ENCODE results near the gene FAM20A.
"Not testable (repeated sequence)": the region's sequence is repeated elsewhere in the genome, so short reads cannot be mapped to it uniquely, and the experiment has no call there.

Gene FAM20A

DNA sequence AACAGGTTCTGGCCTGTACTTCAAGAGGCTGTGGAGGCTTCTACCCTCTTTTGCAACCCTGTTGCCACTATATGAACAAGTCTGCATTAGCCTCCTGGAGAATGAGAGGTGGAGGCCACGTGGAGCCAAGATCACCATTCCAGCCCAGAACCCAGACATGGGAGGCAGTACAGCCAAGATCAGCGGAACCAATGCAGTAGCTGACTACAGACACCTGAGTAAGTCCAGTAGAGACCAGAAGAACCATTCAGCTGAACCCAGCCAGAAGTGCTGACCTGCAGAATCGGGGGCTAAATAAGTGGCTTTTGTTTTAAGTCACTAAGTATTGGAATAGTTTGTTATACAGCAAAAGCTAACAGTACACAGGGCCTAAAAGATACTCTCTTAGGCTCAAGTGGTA is 12.1 kb downstream of the FAM20A start:
- Histone ChIP-seq H3K36me3 (ENCODE audit: control insufficient read depth in 4 of 4, insufficient read depth in 4 of 4, low read length in 3 of 4) (no peaks in the 10 kb centered on the region), H3K27ac (ENCODE audit: insufficient read depth in 1 of 2, low read depth in 1 of 2, low read length in 2 of 2, poor library complexity in 1 of 2, severe bottlenecking in 2 of 2) (no peak overlapping the region), H3K4me1 (ENCODE audit: control extremely low read depth in 1 of 4, control insufficient read depth in 4 of 4, insufficient read depth in 4 of 4, low read length in 3 of 4) (no peaks in the 10 kb centered on the region), H3K9me3 (ENCODE audit: control extremely low read depth in 1 of 5, control insufficient read depth in 4 of 5, insufficient read depth in 2 of 5, low read depth in 1 of 5, low read length in 4 of 5) (peaks cover 0 to 6% (median 0%) of the 10 kb centered on the region in 5 experiments), H3K27me3 (replicated peaks in 2 of 5; ENCODE audit: control insufficient read depth in 4 of 5, insufficient read depth in 5 of 5, low read length in 4 of 5) (peaks cover 0 to 13% (median 6%) of the 10 kb centered on the region in 5 experiments), H3K4me3 (ENCODE audit: control insufficient read depth in 1 of 7, extremely low read depth in 1 of 7, insufficient read depth in 4 of 7, low read depth in 2 of 7, low read length in 6 of 7) (no peak overlapping the region)
- POLR2A ChIA-PET = no interaction called here
- WGBS (ENCODE audit: insufficient coverage) = 95% methylated on average over 3 of the region's 3 CpGs
- DNase-seq = no peak
- CTCF ChIA-PET = no interaction called here

DNA sequence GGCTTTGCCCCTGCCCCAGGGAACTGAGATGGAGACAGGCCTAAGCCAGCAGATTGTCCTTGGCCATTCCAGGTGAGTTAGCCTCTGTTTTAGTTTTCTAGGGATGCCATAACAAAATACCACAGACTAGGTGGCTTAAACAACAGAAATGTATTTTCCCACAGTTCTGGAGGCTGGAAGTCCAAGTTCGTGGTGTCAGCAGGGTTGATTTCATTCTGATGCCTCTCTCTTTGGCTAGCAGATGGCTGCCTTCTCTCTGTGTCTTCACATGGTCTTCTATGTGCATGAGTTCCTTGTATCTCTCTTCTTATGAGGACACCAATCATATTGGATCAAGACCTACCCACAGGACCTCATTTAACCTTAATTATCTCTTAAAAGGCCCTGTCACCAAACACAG is 12.8 kb downstream of the FAM20A start:
- no peaks in the 10 kb centered on the region for H3K4me1 ChIP-seq (ENCODE audit: control extremely low read depth in 1 of 4, control insufficient read depth in 4 of 4, insufficient read depth in 4 of 4, low read length in 3 of 4)
- peaks cover 0 to 13% (median 6%) of the 10 kb centered on the region in 5 experiments for H3K27me3 ChIP-seq (replicated peaks in 2 of 5; ENCODE audit: control insufficient read depth in 4 of 5, insufficient read depth in 5 of 5, low read length in 4 of 5)
- no peaks in the 10 kb centered on the region for H3K36me3 ChIP-seq (ENCODE audit: control insufficient read depth in 4 of 4, insufficient read depth in 4 of 4, low read length in 3 of 4)
- DNase-seq = no peak
- CTCF ChIA-PET = no interaction called here
- H3K4me3 ChIP-seq (ENCODE audit: control insufficient read depth in 1 of 7, extremely low read depth in 1 of 7, insufficient read depth in 4 of 7, low read depth in 2 of 7, low read length in 6 of 7) = no peak overlapping the region
- WGBS (ENCODE audit: insufficient coverage) = 91% methylated on average over 1 of the region's 1 CpG
- no peak overlapping the region for H3K27ac ChIP-seq (ENCODE audit: insufficient read depth in 1 of 2, low read depth in 1 of 2, low read length in 2 of 2, poor library complexity in 1 of 2, severe bottlenecking in 2 of 2)
- POLR2A ChIA-PET = no interaction called here
- peaks cover 0 to 6% (median 0%) of the 10 kb centered on the region in 5 experiments for H3K9me3 ChIP-seq (ENCODE audit: control extremely low read depth in 1 of 5, control insufficient read depth in 4 of 5, insufficient read depth in 2 of 5, low read depth in 1 of 5, low read length in 4 of 5)

DNA sequence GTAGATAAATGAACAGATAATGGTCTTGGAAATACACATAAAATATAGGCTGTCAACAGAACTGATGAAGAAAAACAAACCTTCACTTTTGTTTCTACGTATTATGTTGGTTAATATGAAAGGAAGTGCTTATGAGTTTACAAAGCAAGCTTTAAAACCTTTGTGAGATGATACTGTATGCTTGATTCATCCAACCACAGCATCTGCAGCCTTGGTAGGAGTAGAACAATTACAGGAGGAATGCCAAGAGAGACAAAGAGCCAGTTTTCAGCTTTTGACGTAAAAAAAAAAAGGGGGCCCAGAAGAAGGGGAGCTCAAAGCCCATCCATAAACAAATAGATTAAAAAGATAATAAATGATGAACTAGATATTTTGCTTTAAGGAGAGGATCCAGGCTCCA is 13.3 kb downstream of the FAM20A start:
- H3K4me1 ChIP-seq (ENCODE audit: control extremely low read depth in 1 of 4, control insufficient read depth in 4 of 4, insufficient read depth in 4 of 4, low read length in 3 of 4) = no peaks in the 10 kb centered on the region
- H3K9me3 ChIP-seq (ENCODE audit: control extremely low read depth in 1 of 5, control insufficient read depth in 4 of 5, insufficient read depth in 2 of 5, low read depth in 1 of 5, low read length in 4 of 5) = peaks cover 0 to 6% (median 0%) of the 10 kb centered on the region in 5 experiments
- ChIA-PET CTCF (no interaction called here), POLR2A (no interaction called here)
- 100% methylated on average over 1 of the region's 2 CpGs for WGBS (ENCODE audit: insufficient coverage)
- H3K36me3 ChIP-seq (ENCODE audit: control insufficient read depth in 4 of 4, insufficient read depth in 4 of 4, low read length in 3 of 4) = no peaks in the 10 kb centered on the region
- H3K4me3 ChIP-seq (ENCODE audit: control insufficient read depth in 1 of 7, extremely low read depth in 1 of 7, insufficient read depth in 4 of 7, low read depth in 2 of 7, low read length in 6 of 7) = no peak overlapping the region
- DNase-seq = no peak
- peaks cover 0 to 9% (median 4%) of the 10 kb centered on the region in 5 experiments for H3K27me3 ChIP-seq (replicated peaks in 2 of 5; ENCODE audit: control insufficient read depth in 4 of 5, insufficient read depth in 5 of 5, low read length in 4 of 5)
- no peak overlapping the region for H3K27ac ChIP-seq (ENCODE audit: insufficient read depth in 1 of 2, low read depth in 1 of 2, low read length in 2 of 2, poor library complexity in 1 of 2, severe bottlenecking in 2 of 2)

DNA sequence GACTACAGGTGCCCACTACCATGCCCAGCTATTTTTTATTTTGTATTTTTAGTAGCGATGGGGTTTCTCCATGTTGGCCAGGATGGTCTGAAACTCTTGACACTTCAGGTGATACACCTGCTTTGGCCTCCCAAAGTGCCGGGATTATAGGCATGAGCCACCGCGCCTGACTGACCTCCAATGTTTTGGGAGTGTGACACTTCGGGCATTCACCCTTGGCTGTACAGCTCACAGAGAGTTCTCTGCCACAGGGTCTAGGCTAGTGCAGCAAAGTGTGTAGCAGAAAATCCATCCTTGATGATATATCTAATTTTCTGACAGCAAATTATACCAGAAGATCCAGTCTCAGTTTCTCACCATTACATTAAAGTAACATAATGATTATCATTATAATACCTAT is 14.1 kb downstream of the FAM20A start:
- H3K27me3 ChIP-seq (replicated peaks in 2 of 5; ENCODE audit: control insufficient read depth in 4 of 5, insufficient read depth in 5 of 5, low read length in 4 of 5) = peaks cover 0 to 4% (median 3%) of the 10 kb centered on the region in 5 experiments
- H3K4me3 ChIP-seq (ENCODE audit: control insufficient read depth in 1 of 7, extremely low read depth in 1 of 7, insufficient read depth in 4 of 7, low read depth in 2 of 7, low read length in 6 of 7) = no peak overlapping the region
- H3K27ac ChIP-seq (ENCODE audit: insufficient read depth in 1 of 2, low read depth in 1 of 2, low read length in 2 of 2, poor library complexity in 1 of 2, severe bottlenecking in 2 of 2) = no peak overlapping the region
- H3K36me3 ChIP-seq (ENCODE audit: control insufficient read depth in 4 of 4, insufficient read depth in 4 of 4, low read length in 3 of 4) = no peaks in the 10 kb centered on the region
- 97% methylated on average over 4 of the region's 5 CpGs for WGBS (ENCODE audit: insufficient coverage)
- CTCF ChIA-PET = no interaction called here
- POLR2A ChIA-PET = no interaction called here
- H3K4me1 ChIP-seq (ENCODE audit: control extremely low read depth in 1 of 4, control insufficient read depth in 4 of 4, insufficient read depth in 4 of 4, low read length in 3 of 4) = no peaks in the 10 kb centered on the region
- no peak for DNase-seq
- peaks cover 0 to 6% (median 0%) of the 10 kb centered on the region in 5 experiments for H3K9me3 ChIP-seq (ENCODE audit: control extremely low read depth in 1 of 5, control insufficient read depth in 4 of 5, insufficient read depth in 2 of 5, low read depth in 1 of 5, low read length in 4 of 5)

DNA sequence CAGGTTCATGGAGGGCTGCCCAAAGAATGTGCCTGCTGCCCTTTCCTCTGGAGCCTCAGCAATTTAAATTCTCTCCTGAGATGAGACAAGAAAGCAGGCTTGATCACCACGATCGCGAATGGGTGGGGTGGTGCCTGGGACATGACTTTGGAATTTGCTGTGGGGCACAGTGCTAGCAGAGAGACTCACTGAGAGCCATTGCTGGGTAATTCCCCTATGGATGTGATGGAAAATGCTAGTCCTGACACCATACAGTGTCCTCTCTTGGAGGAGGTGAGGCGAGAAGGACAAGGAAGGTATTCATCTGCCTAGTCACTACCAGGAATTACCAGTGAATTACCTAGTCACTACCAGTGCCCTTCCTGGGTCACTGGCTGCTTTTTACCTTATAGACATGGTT is 15.5 kb downstream of the FAM20A start:
- H3K36me3 ChIP-seq (ENCODE audit: control insufficient read depth in 4 of 4, insufficient read depth in 4 of 4, low read length in 3 of 4) = no peaks in the 10 kb centered on the region
- no peak for DNase-seq
- peaks cover 0 to 3% (median 0%) of the 10 kb centered on the region in 5 experiments for H3K27me3 ChIP-seq (replicated peaks in 2 of 5; ENCODE audit: control insufficient read depth in 4 of 5, insufficient read depth in 5 of 5, low read length in 4 of 5)
- WGBS (ENCODE audit: insufficient coverage) = 98% methylated on average over 4 of the region's 4 CpGs
- ChIA-PET POLR2A (no interaction called here), CTCF (no interaction called here)
- H3K9me3 ChIP-seq (ENCODE audit: control extremely low read depth in 1 of 5, control insufficient read depth in 4 of 5, insufficient read depth in 2 of 5, low read depth in 1 of 5, low read length in 4 of 5) = peaks cover 0 to 6% (median 0%) of the 10 kb centered on the region in 5 experiments
- H3K27ac ChIP-seq (ENCODE audit: insufficient read depth in 1 of 2, low read depth in 1 of 2, low read length in 2 of 2, poor library complexity in 1 of 2, severe bottlenecking in 2 of 2) = no peak overlapping the region
- no peaks in the 10 kb centered on the region for H3K4me1 ChIP-seq (ENCODE audit: control extremely low read depth in 1 of 4, control insufficient read depth in 4 of 4, insufficient read depth in 4 of 4, low read length in 3 of 4)
- H3K4me3 ChIP-seq (ENCODE audit: control insufficient read depth in 1 of 7, extremely low read depth in 1 of 7, insufficient read depth in 4 of 7, low read depth in 2 of 7, low read length in 6 of 7) = no peak overlapping the region

DNA sequence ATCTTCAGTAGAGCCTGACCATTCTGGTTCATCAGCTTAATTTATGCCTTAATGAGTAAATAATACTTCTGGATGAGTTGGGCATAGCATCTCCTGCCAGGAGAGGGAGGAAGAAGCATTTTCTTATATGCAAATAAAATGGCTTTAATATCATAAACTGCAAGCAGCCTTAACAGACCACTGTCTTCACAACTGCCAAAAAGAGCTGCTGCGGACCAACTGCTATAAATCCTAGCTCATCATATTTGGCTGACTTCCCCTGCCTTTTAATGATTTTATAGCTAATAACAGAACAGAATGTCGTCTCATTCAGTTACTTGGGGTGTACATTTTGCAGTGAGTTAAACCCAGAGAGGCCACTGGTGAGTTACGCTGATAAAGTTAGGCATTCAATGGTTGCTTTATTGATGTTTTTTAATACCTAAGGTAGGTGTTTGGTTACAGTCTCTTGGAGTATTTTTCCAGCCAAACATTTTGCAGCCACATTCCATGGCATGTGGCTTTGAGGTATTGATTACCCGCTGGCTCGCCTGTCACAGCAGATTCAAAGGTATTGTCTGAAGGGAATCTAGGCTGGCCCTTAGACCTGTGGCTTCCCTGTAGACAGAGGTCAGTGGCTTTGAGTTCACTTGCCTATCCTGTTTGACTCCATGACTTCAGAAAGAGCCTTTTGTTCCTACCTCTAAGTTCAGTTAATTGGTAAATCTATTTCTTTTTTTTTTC is 16.4 kb downstream of the FAM20A start:
- H3K4me1 ChIP-seq (ENCODE audit: control extremely low read depth in 1 of 4, control insufficient read depth in 4 of 4, insufficient read depth in 4 of 4, low read length in 3 of 4) = no peaks in the 10 kb centered on the region
- H3K27ac ChIP-seq (ENCODE audit: insufficient read depth in 1 of 2, low read depth in 1 of 2, low read length in 2 of 2, poor library complexity in 1 of 2, severe bottlenecking in 2 of 2) = no peak overlapping the region
- no peak overlapping the region for H3K4me3 ChIP-seq (ENCODE audit: control insufficient read depth in 1 of 7, extremely low read depth in 1 of 7, insufficient read depth in 4 of 7, low read depth in 2 of 7, low read length in 6 of 7)
- ChIA-PET POLR2A (no interaction called here), CTCF (no interaction called here)
- peaks cover 0 to 6% (median 0%) of the 10 kb centered on the region in 5 experiments for H3K9me3 ChIP-seq (ENCODE audit: control extremely low read depth in 1 of 5, control insufficient read depth in 4 of 5, insufficient read depth in 2 of 5, low read depth in 1 of 5, low read length in 4 of 5)
- H3K27me3 ChIP-seq (replicated peaks in 2 of 5; ENCODE audit: control insufficient read depth in 4 of 5, insufficient read depth in 5 of 5, low read length in 4 of 5) = peaks cover 0 to 3% (median 0%) of the 10 kb centered on the region in 5 experiments
- WGBS (ENCODE audit: insufficient coverage) = 92% methylated on average over 5 of the region's 5 CpGs
- H3K36me3 ChIP-seq (ENCODE audit: control insufficient read depth in 4 of 4, insufficient read depth in 4 of 4, low read length in 3 of 4) = no peaks in the 10 kb centered on the region
- no peak for DNase-seq

DNA sequence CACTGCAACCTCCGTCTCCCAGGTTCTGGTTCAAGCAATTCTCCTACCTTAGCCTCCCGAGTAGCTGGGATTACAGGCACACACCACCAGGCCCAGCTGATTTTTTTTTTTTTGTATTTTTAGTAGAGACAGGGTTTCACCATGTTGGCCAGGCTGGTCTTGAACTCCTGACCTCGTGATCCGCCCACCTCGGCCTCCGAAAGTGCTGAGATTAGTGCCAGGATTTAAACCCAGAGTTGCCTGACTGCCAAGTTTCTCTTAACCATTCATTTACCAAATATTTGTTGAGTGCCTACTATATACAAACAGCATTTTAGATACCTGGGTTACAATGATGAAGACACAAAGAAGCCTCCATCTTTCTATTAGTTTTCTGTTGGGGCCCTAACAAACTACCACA is 18.3 kb downstream of the FAM20A start:
- POLR2A ChIA-PET = not testable (repeated sequence)
- WGBS (ENCODE audit: insufficient coverage) = 100% methylated on average over 1 of the region's 6 CpGs

More for the DNA sequence above, 18.3 kb downstream of the FAM20A start:
- CTCF ChIA-PET; H3K27me3 ChIP-seq (replicated peaks in 2 of 5; ENCODE audit: control insufficient read depth in 4 of 5, insufficient read depth in 5 of 5, low read length in 4 of 5); H3K4me3 ChIP-seq (ENCODE audit: control insufficient read depth in 1 of 7, extremely low read depth in 1 of 7, insufficient read depth in 4 of 7, low read depth in 2 of 7, low read length in 6 of 7); DNase-seq; H3K9me3 ChIP-seq (ENCODE audit: control extremely low read depth in 1 of 5, control insufficient read depth in 4 of 5, insufficient read depth in 2 of 5, low read depth in 1 of 5, low read length in 4 of 5); H3K27ac ChIP-seq (ENCODE audit: insufficient read depth in 1 of 2, low read depth in 1 of 2, low read length in 2 of 2, poor library complexity in 1 of 2, severe bottlenecking in 2 of 2); H3K36me3 ChIP-seq (ENCODE audit: control insufficient read depth in 4 of 4, insufficient read depth in 4 of 4, low read length in 3 of 4); H3K4me1 ChIP-seq (ENCODE audit: control extremely low read depth in 1 of 4, control insufficient read depth in 4 of 4, insufficient read depth in 4 of 4, low read length in 3 of 4): not testable (repeated sequence)

Measured in common myeloid progenitor, CD34-positive (primary cell).